Measurements from ENCODE around the gene ASTN2. TPM values are rescaled to one million over a fixed set of nuclear protein-coding genes. Genes with fewer than 3 reads are reported as not detected.

Gene ASTN2
- total RNA-seq, 4 donors from 2014 or later = 3.2 to 7.0 (median 5.4) TPM

DNA sequence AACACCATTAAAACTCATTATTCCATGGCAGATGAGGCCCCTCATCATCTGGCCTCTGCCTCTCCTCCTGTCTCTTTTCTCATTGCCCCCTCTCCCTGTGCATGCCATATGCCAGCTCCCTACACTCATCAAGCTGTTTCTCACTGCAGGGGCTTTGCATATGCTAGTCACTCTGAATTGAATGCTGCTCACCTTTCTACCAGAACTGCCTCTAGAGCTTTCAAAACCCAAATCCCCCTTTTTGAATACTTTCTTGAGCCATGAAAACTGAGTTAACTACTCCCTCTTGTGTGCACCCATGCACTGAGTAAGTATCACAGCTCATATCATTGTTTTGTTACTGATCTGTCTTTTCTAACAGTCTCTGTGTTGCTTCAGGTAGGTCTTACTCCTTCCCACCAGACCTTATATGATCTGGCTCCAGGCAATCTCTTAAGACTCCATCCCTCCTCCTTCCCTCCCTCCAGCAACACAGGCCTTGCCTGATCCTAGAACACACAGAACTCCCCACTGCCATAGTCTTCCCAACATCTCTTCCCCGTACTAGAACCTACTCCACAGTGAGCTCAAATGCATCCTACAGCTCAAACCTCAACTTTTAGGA is 60.5 kb downstream of the ASTN2 start:
- TF ChIP-seq, protein P1, sequence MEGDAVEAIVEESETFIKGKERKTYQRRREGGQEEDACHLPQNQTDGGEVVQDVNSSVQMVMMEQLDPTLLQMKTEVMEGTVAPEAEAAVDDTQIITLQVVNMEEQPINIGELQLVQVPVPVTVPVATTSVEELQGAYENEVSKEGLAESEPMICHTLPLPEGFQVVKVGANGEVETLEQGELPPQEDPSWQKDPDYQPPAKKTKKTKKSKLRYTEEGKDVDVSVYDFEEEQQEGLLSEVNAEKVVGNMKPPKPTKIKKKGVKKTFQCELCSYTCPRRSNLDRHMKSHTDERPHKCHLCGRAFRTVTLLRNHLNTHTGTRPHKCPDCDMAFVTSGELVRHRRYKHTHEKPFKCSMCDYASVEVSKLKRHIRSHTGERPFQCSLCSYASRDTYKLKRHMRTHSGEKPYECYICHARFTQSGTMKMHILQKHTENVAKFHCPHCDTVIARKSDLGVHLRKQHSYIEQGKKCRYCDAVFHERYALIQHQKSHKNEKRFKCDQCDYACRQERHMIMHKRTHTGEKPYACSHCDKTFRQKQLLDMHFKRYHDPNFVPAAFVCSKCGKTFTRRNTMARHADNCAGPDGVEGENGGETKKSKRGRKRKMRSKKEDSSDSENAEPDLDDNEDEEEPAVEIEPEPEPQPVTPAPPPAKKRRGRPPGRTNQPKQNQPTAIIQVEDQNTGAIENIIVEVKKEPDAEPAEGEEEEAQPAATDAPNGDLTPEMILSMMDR (IDR thresholded peaks at IDR 0.05; ENCODE audit: low read depth) = no peak

GRCh38 chr9:117344892-117345660 is 69.8 kb downstream of the ASTN2 start:
- TF ChIP-seq, protein P1 (IDR thresholded peaks at IDR 0.05; ENCODE audit: low read depth) = no peak

DNA sequence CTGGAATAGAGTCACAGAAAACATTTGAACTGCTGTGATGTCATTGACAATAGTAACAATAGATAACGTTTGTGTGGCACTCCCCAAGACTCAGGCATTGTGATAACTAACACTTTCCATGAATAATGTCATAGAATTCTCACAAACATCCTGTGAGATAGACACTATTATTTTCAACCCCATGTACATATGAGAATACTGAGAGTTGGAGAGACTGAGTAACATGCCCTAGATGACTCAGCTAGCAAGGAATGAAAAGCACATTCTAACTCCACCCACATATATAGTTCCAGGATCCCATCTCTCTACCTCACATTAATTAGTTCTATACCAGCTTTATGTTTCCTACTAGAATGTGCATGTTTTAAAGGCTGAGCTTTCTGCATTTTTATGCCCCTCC is 71.4 kb downstream of the ASTN2 start:
- TF ChIP-seq, protein P1 (IDR thresholded peaks at IDR 0.05; ENCODE audit: low read depth) = no peak

- TF ChIP-seq, protein P1 (IDR thresholded peaks at IDR 0.05; ENCODE audit: low read depth) = no peak
Observed at GRCh38 chr9:117341151-117341550, 73.7 kb downstream of the ASTN2 start.

- TF ChIP-seq, protein P1 (IDR thresholded peaks at IDR 0.05; ENCODE audit: low read depth) = no peak
Observed at GRCh38 chr9:117340422-117340821, 74.4 kb downstream of the ASTN2 start.

GRCh38 chr9:117335837-117336433 is 78.9 kb downstream of the ASTN2 start:
- TF ChIP-seq, protein P1 (IDR thresholded peaks at IDR 0.05; ENCODE audit: low read depth) = no peak

DNA sequence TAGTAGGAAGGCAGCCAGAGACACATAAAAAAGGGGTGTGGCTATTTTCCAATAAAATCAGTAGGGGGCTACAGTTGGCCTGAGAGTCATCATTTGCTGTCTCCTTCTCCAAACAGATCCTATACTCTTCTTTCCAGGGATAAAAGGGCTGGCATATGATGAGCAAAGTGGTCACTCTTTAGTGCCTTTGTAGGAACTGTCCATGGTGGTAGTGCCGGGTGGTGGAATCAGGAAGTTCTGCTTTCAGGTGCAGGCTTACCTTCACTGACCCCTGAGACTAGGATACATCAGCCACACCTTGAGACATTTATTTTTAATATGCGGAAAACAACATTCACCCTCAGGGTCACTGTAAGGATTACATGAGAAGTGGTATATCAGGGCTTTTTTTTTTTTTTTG is 80.8 kb downstream of the ASTN2 start:
- TF ChIP-seq, protein P1 (IDR thresholded peaks at IDR 0.05; ENCODE audit: low read depth) = no peak
